H9 (cell line): ENCODE measurements around the gene PAQR3. TPM values are rescaled to one million over a fixed set of nuclear protein-coding genes. Genes with fewer than 3 reads are reported as not detected.

Source experiments
- DNase-seq: peaks from one replicate; pipeline ENCODE4 v3.0.0-alpha.2; 2017
- H2AFZ ChIP-seq: one replicate; pipeline ENCODE4 v1.6.1; 2013; ENCODE audit warnings: mild to moderate bottlenecking, low read length, control low read depth, moderate library complexity
- H2AK5ac ChIP-seq: 2 replicates; pipeline ENCODE4 v1.6.1; 2013; ENCODE audit warnings: low read length, control low read depth, mixed read lengths; ENCODE audit not compliant: insufficient read length
- H2BK120ac ChIP-seq: one replicate; pipeline ENCODE4 v1.6.1; 2013; ENCODE audit warnings: low read depth, mild to moderate bottlenecking, low read length, control low read depth, inconsistent platforms; ENCODE audit not compliant: poor library complexity, severe bottlenecking
- H2BK12ac ChIP-seq: 2 replicates; pipeline ENCODE4 v1.6.1; 2013; ENCODE audit warnings: low read length, control low read depth, mixed read lengths, low read depth; ENCODE audit not compliant: insufficient read length
- H2BK15ac ChIP-seq: 2 replicates; pipeline ENCODE4 v1.6.1; 2013; ENCODE audit warnings: low read depth, low read length, control low read depth
- H2BK20ac ChIP-seq: one replicate; pipeline ENCODE4 v1.6.1; 2013; ENCODE audit warnings: low read depth, mild to moderate bottlenecking, low read length, control low read depth, inconsistent platforms; ENCODE audit not compliant: poor library complexity, severe bottlenecking
- H2BK5ac ChIP-seq: 2 replicates; pipeline ENCODE4 v1.6.1; 2013; ENCODE audit warnings: low read length, control low read depth, mixed read lengths; ENCODE audit not compliant: insufficient read length
- H3K14ac ChIP-seq: 2 replicates; pipeline ENCODE4 v1.6.1; 2013; ENCODE audit warnings: low read length, control low read depth; ENCODE audit not compliant: insufficient read depth
- H3K18ac ChIP-seq: 2 replicates; pipeline ENCODE4 v1.6.1; 2013; ENCODE audit warnings: low read depth, mild to moderate bottlenecking, mixed read lengths, low read length, control low read depth; ENCODE audit not compliant: insufficient read length
- H3K23ac ChIP-seq: 2 replicates; pipeline ENCODE4 v1.6.1; 2013; ENCODE audit warnings: low read length, control low read depth, mixed read lengths, low read depth; ENCODE audit not compliant: insufficient read length
- H3K23me2 ChIP-seq: 2 replicates; pipeline ENCODE4 v1.6.1; 2013; ENCODE audit warnings: low read depth, mild to moderate bottlenecking, mixed read lengths, low read length, control low read depth; ENCODE audit not compliant: insufficient read length, poor library complexity, severe bottlenecking
- H3K27ac ChIP-seq: 2 replicates; pipeline ENCODE4 v1.5.1; 2013; ENCODE audit warnings: low read length, control low read depth, mixed read lengths, low read depth; ENCODE audit not compliant: insufficient read length
- H3K27me3 ChIP-seq: 2 replicates; pipeline ENCODE4 v1.6.1; 2013; ENCODE audit warnings: low read length, control low read depth, inconsistent platforms; ENCODE audit not compliant: insufficient read depth
- H3K4ac ChIP-seq: 2 replicates; pipeline ENCODE4 v1.6.1; 2013; ENCODE audit warnings: low read depth, mild to moderate bottlenecking, control low read depth, inconsistent platforms, low read length, moderate library complexity
- H3K4me1 ChIP-seq: 2 replicates; pipeline ENCODE4 v1.6.1; 2013; ENCODE audit warnings: low read length, control low read depth, inconsistent platforms; ENCODE audit not compliant: insufficient read depth
- H3K4me2 ChIP-seq: 2 replicates; pipeline ENCODE4 v1.6.1; 2013; ENCODE audit warnings: low read length, control low read depth, mixed read lengths; ENCODE audit not compliant: insufficient read length, insufficient read depth
- H3K56ac ChIP-seq: 2 replicates; pipeline ENCODE4 v1.6.1; 2013; ENCODE audit warnings: low read depth, mild to moderate bottlenecking, mixed read lengths, low read length, control low read depth; ENCODE audit not compliant: insufficient read length
- H3K79me1 ChIP-seq: 2 replicates; pipeline ENCODE4 v1.6.1; 2013; ENCODE audit warnings: low read depth, mild to moderate bottlenecking, moderate library complexity, low read length, control low read depth, inconsistent platforms; ENCODE audit not compliant: insufficient read depth, poor library complexity, severe bottlenecking
- H3K79me2 ChIP-seq: 2 replicates; pipeline ENCODE4 v1.6.1; 2013; ENCODE audit warnings: low read length, control low read depth, inconsistent platforms; ENCODE audit not compliant: insufficient read depth
- H3K9ac ChIP-seq: 2 replicates; pipeline ENCODE4 v1.6.1; 2013; ENCODE audit warnings: low read length, control low read depth, mixed read lengths; ENCODE audit not compliant: insufficient read length; ENCODE audit errors: extremely low read depth
- H3K9me3 ChIP-seq: one replicate; pipeline ENCODE4 v1.6.1; 2013; ENCODE audit warnings: low read depth, low read length, inconsistent platforms; ENCODE audit not compliant: control insufficient read depth
- H3T11ph ChIP-seq: one replicate; pipeline ENCODE4 v1.6.1; 2013; ENCODE audit warnings: mild to moderate bottlenecking, low read length, control low read depth, inconsistent platforms
- H4K20me1 ChIP-seq: one replicate; pipeline ENCODE4 v1.6.1; 2013; ENCODE audit not compliant: control insufficient read depth, insufficient read length, insufficient read depth
- H4K5ac ChIP-seq: 2 replicates; pipeline ENCODE4 v1.6.1; 2013; ENCODE audit warnings: low read depth, mild to moderate bottlenecking, mixed read lengths, low read length, control low read depth; ENCODE audit not compliant: insufficient read length
- H4K8ac ChIP-seq: replicated peaks from 2 replicates; pipeline ENCODE4 v1.6.1; 2013; ENCODE audit warnings: low read length, control low read depth, mixed read lengths, low read depth; ENCODE audit not compliant: insufficient read length
- H4K91ac ChIP-seq: 2 replicates; pipeline ENCODE4 v1.6.1; 2013; ENCODE audit warnings: low read depth, mild to moderate bottlenecking, moderate library complexity, mixed read lengths, low read length, control low read depth; ENCODE audit not compliant: insufficient read length
- H3K27ac Mint-ChIP-seq, 3 experiments: 2 replicates in 2 of 3; 3 replicates in 1 of 3; pipeline ENCODE4 v1.8.0; 2020 to 2021; ENCODE audit warnings: mixed read lengths in 3 of 3, mild to moderate bottlenecking in 1 of 3, moderate library complexity in 1 of 3
- H3K27me3 Mint-ChIP-seq: 2 replicates; pipeline ENCODE4 v1.8.0; 2021; ENCODE audit warnings: low read depth, mild to moderate bottlenecking, moderate library complexity, mixed read lengths
- H3K36me3 Mint-ChIP-seq, 3 experiments: 2 replicates in 2 of 3; 3 replicates in 1 of 3; pipeline ENCODE4 v1.8.0; 2020 to 2021; ENCODE audit warnings: low read depth in 3 of 3, mixed read lengths in 3 of 3; ENCODE audit not compliant: insufficient read depth in 1 of 3
- H3K4me1 Mint-ChIP-seq, 2 experiments: 2 replicates each; pipeline ENCODE4 v1.8.0; 2020; ENCODE audit warnings: mixed read lengths in 2 of 2
- H3K4me3 Mint-ChIP-seq, 2 experiments: 2 replicates in 1 of 2; 3 replicates in 1 of 2; pipeline ENCODE4 v1.8.0; 2020 to 2021; ENCODE audit warnings: mild to moderate bottlenecking in 2 of 2, mixed read lengths in 2 of 2, moderate library complexity in 1 of 2
- H3K9me3 Mint-ChIP-seq, 2 experiments: 2 replicates in 1 of 2; 3 replicates in 1 of 2; pipeline ENCODE4 v1.8.0; 2020; ENCODE audit warnings: mild to moderate bottlenecking in 2 of 2, mixed read lengths in 2 of 2, moderate library complexity in 1 of 2
- CTCF ChIP-seq: fragments of 200-600 bp; sonication (generic); conservative IDR thresholded peaks from 3 replicates; pipeline ENCODE4 v1.8.0; 2021; ENCODE audit warnings: antibody characterized with exemption, mild to moderate bottlenecking
- WGBS: extraction: QIAGEN DNeasy Blood & Tissue Kit; methylation state at CpG from one replicate; pipeline ENCODE4 v1.1.7; 2013; ENCODE audit warnings: missing lambda C conversion rate, low lambda C conversion rate, mixed read lengths; ENCODE audit not compliant: insufficient read length; ENCODE audit errors: extremely low coverage; 5-methylcytosine and 5-hydroxymethylcytosine counted together
- total RNA-seq: library from RNA; stranded (reverse); gene quantifications from 2 replicates; pipeline ENCODE4 v1.2.1, GENCODE V29; 2021

The PAQR3 gene
- total RNA-seq, 1 experiment from 2014 or later, result 26.3 TPM

- Histone ChIP-seq H3K23ac (no peak overlapping the region), H2BK20ac (no peak overlapping the region), H3K9me3 (no peaks in the 10 kb centered on the region), H4K20me1 (no peaks in the 10 kb centered on the region), H3K4me2 (no peak overlapping the region), H3K79me1 (no peaks in the 10 kb centered on the region), H3K79me2 (no peaks in the 10 kb centered on the region), H4K5ac (no peak overlapping the region), H3K14ac (no peak overlapping the region), H3K27me3 (no peaks in the 10 kb centered on the region), H2BK5ac (no peak overlapping the region), H3K4me1 (no peaks in the 10 kb centered on the region), H2AFZ (no peak overlapping the region), H3T11ph (no peak overlapping the region), H2BK15ac (no peak overlapping the region), H3K18ac (no peak overlapping the region), H2BK120ac (no peak overlapping the region), H3K4ac (no peak overlapping the region), H3K27ac (no peak overlapping the region), H3K56ac (no peak overlapping the region), H2AK5ac (no peak overlapping the region), H3K9ac (no peak overlapping the region), H2BK12ac (no peak overlapping the region), H4K8ac (no peak overlapping the region), H3K23me2 (no peaks in the 10 kb centered on the region), H4K91ac (no peak overlapping the region)
- Mint-ChIP-seq H3K27ac (no peak overlapping the region), H3K36me3 (no peaks in the 10 kb centered on the region), H3K27me3 (peaks cover 5% of the 10 kb centered on the region; the same call in 1 of the 2 replicates), H3K4me3 (no peak overlapping the region), H3K9me3 (no peaks in the 10 kb centered on the region), H3K4me1 (no peaks in the 10 kb centered on the region)
- no peak for DNase-seq
- no CpG with 5 or more reads among the region's 3 CpGs for whole genome bisulfite sequencing
- TF ChIP-seq CTCF, result peak; percentile 84
Observed at GRCh38 chr4:78951862-78952472, 12.7 kb upstream of the PAQR3 start.
